ENCODE data around the gene RAB25.

Gene RAB25

DNA sequence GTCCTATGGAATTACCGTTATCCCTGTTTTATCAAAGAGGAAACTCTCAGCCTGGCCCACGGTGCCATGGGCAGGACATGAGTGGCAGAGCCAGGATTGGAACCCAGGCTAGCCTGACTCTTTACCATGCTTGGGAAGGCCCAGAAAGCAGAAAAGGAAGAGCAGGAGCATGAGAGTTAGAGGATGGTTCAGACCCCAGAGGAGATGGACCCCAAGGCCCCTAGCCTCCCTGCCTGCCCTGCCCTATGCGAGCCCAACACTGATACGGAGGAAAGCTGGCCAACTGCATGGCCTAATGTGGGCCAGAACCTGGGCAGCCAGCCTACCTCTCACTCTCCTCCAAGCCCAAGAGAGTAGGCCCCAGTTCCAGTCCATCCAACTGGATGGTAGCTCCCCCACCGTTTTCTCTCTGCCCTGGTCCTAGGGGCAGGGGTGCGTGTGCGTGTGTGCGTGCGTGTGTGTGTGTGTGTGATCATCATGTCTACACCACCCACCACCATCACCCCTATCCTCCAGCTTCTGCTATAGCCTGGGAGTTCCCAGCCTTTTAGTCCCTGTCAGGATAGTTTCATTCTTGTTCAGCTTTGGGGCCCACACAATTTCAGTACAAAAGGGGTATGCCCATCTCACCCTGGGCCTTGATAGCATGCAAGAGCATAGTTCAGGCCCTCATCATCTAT is 36.7 kb downstream of the RAB25 start:
- H3K4me1 ChIP-seq, result peaks cover 40 to 83% (median 63%) of the 10 kb centered on the region in 10 experiments
- H3K36me3 ChIP-seq, result no peaks in the 10 kb centered on the region
- H3K9ac ChIP-seq, result peak overlapping the region in 10 of 11 experiments; percentile 17 to 83 (median 46); a peak in 13 of 22 replicates
- peaks cover 0 to 40% (median 21%) of the 10 kb centered on the region in 11 experiments; a peak in 14 of 22 replicates for H4K20me1 ChIP-seq
- H3K9me3 ChIP-seq (replicated peaks in 1 of 11), result no peaks in the 10 kb centered on the region
- peak overlapping the region; percentile 42 to 94 (median 74); a peak in 19 of 22 replicates for H3K27ac ChIP-seq
- H3K27me3 ChIP-seq, result peaks cover 0 to 15% (median 3%) of the 10 kb centered on the region in 11 experiments; a peak in 5 of 22 replicates
- TF ChIP-seq Cebpa-rat (IDR thresholded peaks at IDR 0.05), result no peak
- H3K4me2 ChIP-seq, result peak overlapping the region; percentile 75 to 94 (median 90)
- H3K4me3 ChIP-seq, result no peak overlapping the region

DNA sequence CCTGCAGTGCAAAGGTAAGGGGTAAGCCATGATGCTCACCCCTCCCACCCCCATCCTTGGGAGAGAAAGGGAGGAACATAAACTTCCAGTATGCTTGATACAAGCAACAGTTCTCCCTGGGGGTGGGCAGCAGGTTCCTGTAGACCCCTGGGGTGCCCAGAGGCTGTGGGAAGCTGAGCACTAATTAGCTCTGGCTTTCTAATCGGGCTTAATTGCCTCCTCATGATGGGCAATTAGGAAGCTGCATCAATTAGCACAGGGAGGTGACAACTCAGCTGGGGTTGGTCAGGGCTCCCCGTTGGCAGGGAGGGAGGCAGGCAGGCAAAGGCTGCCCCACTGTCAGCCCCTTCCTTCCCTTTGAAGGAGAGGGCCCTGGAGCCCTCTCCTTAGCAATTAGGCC is 37.8 kb downstream of the RAB25 start:
- H3K27ac ChIP-seq, result peak overlapping the region in 3 of 11 experiments; percentile 5 to 35 (median 23); a peak in 4 of 22 replicates
- peak overlapping the region in 9 of 11 experiments; percentile 11 to 94 (median 90); a peak in 11 of 22 replicates for H3K4me2 ChIP-seq
- H4K20me1 ChIP-seq, result peaks cover 0 to 40% (median 21%) of the 10 kb centered on the region in 11 experiments; a peak in 14 of 22 replicates
- no peak overlapping the region for H3K4me3 ChIP-seq
- H3K9ac ChIP-seq, result no peak overlapping the region; a peak in 1 of 22 replicates
- H3K36me3 ChIP-seq, result no peaks in the 10 kb centered on the region
- H3K4me1 ChIP-seq, result peaks cover 51 to 92% (median 74%) of the 10 kb centered on the region in 10 experiments
- peaks cover 0 to 15% (median 3%) of the 10 kb centered on the region in 11 experiments; a peak in 5 of 22 replicates for H3K27me3 ChIP-seq
- TF ChIP-seq Cebpa-rat (IDR thresholded peaks at IDR 0.05), result no peak
- H3K9me3 ChIP-seq (replicated peaks in 1 of 11), result no peaks in the 10 kb centered on the region

DNA sequence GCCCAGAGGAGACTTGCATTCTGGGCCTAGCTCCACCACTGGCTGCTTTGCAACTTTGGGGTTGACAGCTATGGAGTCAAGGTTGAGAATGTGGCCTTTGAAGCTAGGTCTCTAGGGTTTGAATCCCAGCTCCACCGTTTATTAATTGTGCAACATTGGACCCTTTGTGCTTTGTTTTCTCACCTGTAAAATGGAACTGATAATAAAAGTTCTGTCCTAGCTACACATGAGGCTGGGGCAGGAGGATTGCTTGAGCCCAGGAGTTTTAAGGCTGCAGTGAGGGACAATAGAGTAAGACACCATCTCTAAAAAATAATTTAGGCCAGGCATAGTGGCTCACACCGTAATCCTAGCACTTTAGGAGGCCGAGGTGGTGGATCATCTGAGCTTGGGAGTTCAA is 38.3 kb downstream of the RAB25 start:
- Histone ChIP-seq H3K27me3 (peaks cover 0 to 15% (median 3%) of the 10 kb centered on the region in 11 experiments; a peak in 5 of 22 replicates), H3K4me2 (peak overlapping the region in 6 of 11 experiments; percentile 29 to 94 (median 91); a peak in 6 of 22 replicates), H3K9ac (no peak overlapping the region), H4K20me1 (peaks cover 0 to 40% (median 21%) of the 10 kb centered on the region in 11 experiments; a peak in 13 of 22 replicates), H3K9me3 (replicated peaks in 1 of 11) (no peaks in the 10 kb centered on the region), H3K4me1 (peaks cover 56 to 92% (median 79%) of the 10 kb centered on the region in 10 experiments), H3K36me3 (no peaks in the 10 kb centered on the region), H3K27ac (peak overlapping the region in 3 of 11 experiments; percentile 5 to 35 (median 23); a peak in 4 of 22 replicates), H3K4me3 (no peak overlapping the region)
- no peak for TF ChIP-seq Cebpa-rat (IDR thresholded peaks at IDR 0.05)

DNA sequence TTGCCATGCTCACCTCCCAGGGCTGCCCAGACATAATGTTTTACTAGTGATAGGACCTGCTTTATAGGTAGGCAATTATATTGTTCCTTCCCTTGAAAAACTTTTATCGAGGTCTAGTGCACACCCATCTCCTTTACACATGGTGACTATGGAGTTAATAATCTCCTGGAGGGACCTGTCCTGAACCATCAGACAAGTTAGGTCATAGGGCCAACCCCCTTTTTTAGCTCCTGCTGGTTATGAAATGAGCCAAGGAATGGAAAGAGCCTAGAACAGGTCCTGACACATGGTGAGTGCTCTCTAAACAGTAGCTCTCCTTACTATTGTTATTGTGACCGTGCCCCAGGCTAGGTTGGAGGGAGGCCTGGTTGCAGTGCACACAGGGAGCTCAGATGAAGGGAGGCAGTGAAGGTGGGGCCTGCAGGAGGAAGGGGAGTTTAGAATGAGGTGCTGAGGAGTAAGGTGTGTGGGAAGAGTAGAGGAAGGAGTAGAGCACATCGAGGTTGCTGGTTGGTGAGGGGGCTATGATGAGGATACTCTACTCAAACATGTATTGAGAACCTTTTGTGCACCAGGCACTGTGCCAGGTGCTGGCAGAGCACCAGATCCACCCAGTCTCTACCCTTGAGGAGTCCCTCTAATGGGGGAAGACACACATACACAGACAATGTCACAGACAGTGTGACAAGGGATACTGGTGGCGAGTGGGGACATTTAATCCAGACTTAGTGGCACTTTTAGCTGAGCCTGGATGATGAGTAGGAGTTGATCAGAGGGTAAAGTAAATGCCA is 39.4 kb downstream of the RAB25 start:
- Histone ChIP-seq H3K27me3 (peaks cover 0 to 15% (median 3%) of the 10 kb centered on the region in 11 experiments; a peak in 5 of 22 replicates), H3K4me1 (peaks cover 65 to 92% (median 86%) of the 10 kb centered on the region in 10 experiments), H3K9ac (no peak overlapping the region), H3K4me3 (no peak overlapping the region), H4K20me1 (peaks cover 0 to 37% (median 21%) of the 10 kb centered on the region in 11 experiments; a peak in 13 of 22 replicates), H3K27ac (no peak overlapping the region; a peak in 1 of 22 replicates), H3K36me3 (no peaks in the 10 kb centered on the region), H3K4me2 (peak overlapping the region in 5 of 11 experiments; percentile 2 to 29 (median 6); a peak in 4 of 22 replicates), H3K9me3 (replicated peaks in 1 of 11) (no peaks in the 10 kb centered on the region)
- TF ChIP-seq Cebpa-rat (IDR thresholded peaks at IDR 0.05), result no peak

DNA sequence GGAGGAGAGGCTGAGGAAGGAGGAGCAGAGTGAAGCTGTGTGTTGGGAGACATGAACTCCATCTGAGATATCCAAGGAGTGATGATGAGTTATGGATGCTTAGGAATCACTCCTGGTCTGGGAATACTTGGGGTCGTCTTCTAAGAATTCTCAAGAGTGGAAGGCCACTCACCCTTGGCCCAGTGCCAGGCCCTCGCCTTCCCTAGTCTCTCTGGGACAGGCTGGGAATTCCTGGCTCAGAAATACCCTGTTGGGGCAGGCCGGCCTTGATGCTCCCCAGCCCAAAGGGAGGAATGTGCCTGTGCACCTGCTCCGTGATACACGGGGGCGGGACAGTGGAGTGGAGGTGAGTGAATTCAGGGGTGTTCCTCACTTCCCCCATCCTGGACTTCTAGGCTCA is 40.9 kb downstream of the RAB25 start:
- no peak overlapping the region for H3K9ac ChIP-seq
- TF ChIP-seq Cebpa-rat (IDR thresholded peaks at IDR 0.05), result no peak
- H3K9me3 ChIP-seq (replicated peaks in 1 of 11), result no peaks in the 10 kb centered on the region
- no peak overlapping the region for H3K4me3 ChIP-seq
- peaks cover 60 to 90% (median 80%) of the 10 kb centered on the region in 10 experiments for H3K4me1 ChIP-seq
- peaks cover 0 to 15% (median 3%) of the 10 kb centered on the region in 11 experiments; a peak in 5 of 22 replicates for H3K27me3 ChIP-seq
- peak overlapping the region in 4 of 11 experiments; percentile 51 to 97 (median 96); a peak in 3 of 22 replicates for H3K27ac ChIP-seq
- no peaks in the 10 kb centered on the region for H3K36me3 ChIP-seq
- H4K20me1 ChIP-seq, result peaks cover 0 to 23% (median 7%) of the 10 kb centered on the region in 11 experiments; a peak in 7 of 22 replicates
- peak overlapping the region; percentile 85 to 97 (median 90); a peak in 21 of 22 replicates for H3K4me2 ChIP-seq

DNA sequence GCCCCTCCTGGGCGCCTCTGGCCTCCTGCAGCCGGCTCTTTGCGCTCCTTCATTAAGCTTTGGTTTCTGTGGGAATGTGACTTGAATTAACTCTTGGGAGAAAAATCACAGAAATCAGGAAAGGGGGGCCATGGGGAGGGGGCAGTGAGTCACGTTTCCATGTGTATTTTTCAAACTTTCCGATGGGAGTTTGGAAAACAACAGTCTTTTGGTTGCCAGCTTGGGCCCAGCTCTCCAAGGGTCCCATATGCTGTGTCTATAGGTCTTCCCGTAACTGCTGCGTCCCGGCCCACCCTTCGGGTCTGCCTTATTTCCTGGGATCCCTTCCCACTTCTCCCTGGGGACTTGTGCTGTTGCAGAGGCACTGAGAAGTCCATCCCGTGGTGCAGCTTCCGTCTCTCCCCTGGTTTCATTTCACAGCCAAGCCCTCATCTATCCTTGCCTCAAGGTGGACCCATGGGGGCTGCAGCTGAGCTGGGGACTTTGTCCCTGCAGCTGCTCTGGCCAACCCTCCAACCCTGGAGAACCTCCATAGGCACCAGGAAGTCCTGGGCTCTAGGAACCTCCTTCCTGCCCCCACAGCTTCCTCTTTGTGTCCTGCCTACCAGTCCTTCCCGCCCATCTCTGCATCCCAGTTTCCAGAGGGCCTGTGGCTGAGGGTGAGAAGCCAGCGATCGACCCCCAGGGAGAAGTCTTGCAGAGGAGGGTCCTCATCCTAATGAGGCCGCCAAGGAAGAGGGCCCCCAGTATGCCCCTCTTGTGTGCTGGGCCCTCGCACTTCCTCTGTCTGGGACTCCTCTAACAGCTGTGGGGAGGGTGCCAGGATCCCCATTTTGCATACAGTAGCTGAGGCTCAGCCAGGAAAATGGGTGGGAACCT is 41.9 kb downstream of the RAB25 start:
- Histone ChIP-seq H3K9ac (peak overlapping the region in 8 of 11 experiments; percentile 0 to 92 (median 22); a peak in 7 of 22 replicates), H3K4me2 (peak overlapping the region; percentile 85 to 97 (median 90)), H3K4me3 (0 out of 20 replicates have a peak overlapping the region, but pooled peaks of 1 of the 10 experiments have one; percentile 29), H4K20me1 (peaks cover 0 to 16% (median 2%) of the 10 kb centered on the region in 11 experiments; a peak in 5 of 22 replicates), H3K4me1 (peaks cover 50 to 86% (median 72%) of the 10 kb centered on the region in 10 experiments), H3K36me3 (no peaks in the 10 kb centered on the region), H3K27ac (peak overlapping the region in 9 of 11 experiments; percentile 41 to 97 (median 61); a peak in 18 of 22 replicates), H3K27me3 (peaks cover 0 to 15% (median 3%) of the 10 kb centered on the region in 11 experiments; a peak in 5 of 22 replicates), H3K9me3 (replicated peaks in 1 of 11) (no peaks in the 10 kb centered on the region)
- no peak for TF ChIP-seq Cebpa-rat (IDR thresholded peaks at IDR 0.05)

DNA sequence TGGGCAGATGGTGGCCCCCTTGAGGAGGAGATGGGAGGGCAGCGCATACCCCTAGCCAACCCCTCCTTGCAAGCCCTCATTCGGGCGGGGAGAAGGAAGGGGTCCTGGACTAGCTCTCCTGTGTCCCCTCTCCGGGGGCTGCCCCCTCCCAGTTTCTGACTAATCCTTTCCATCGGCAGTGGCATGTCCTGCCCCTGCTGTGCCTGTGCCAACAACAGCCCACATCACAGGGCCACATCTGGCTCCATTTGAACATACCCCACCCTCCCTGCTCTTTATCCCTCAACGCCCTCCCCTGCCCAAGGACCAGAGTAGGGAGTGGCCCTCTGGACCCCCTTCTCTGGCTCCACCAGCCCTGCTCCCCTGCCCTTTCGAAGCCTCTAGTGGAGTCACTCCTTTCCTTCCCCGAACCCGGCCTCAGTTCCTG is 42.6 kb downstream of the RAB25 start:
- H3K36me3 ChIP-seq, result no peaks in the 10 kb centered on the region

More for the DNA sequence above, 42.6 kb downstream of the RAB25 start:
- Histone ChIP-seq H3K27ac (peak overlapping the region in 9 of 11 experiments; percentile 41 to 97 (median 61); a peak in 19 of 22 replicates), H3K4me2 (peak overlapping the region; percentile 85 to 97 (median 90)), H3K27me3 (peaks cover 0 to 11% (median 3%) of the 10 kb centered on the region in 11 experiments; a peak in 4 of 22 replicates), H3K4me1 (peaks cover 46 to 85% (median 68%) of the 10 kb centered on the region in 10 experiments), H3K9ac (peak overlapping the region in 8 of 11 experiments; percentile 0 to 92 (median 19); a peak in 7 of 22 replicates), H3K9me3 (replicated peaks in 1 of 11) (no peaks in the 10 kb centered on the region), H3K4me3 (no peak overlapping the region), H4K20me1 (peaks cover 0 to 10% (median 0%) of the 10 kb centered on the region in 11 experiments; a peak in 3 of 22 replicates)
- no peak for TF ChIP-seq Cebpa-rat (IDR thresholded peaks at IDR 0.05)
